HCT116 (cell line): ENCODE data around the gene AGAP1. TPM values are rescaled to one million over a fixed set of nuclear protein-coding genes. Genes with fewer than 3 reads are reported as not detected.

Source experiments
- ATAC-seq: fragments of 200-7000 bp; cut with Tn5 transposase; 2 replicates; pipeline ENCODE4 v1.9.1; 2020; ENCODE audit warnings: mild to moderate bottlenecking, moderate library complexity
- BruUV-seq: library from RNA; stranded (reverse); fragments of 400-500 nt; replicated peaks from 2 replicates; lab custom pipeline; 2021; lab: Mats Ljungman, UMichigan
- CTCF ChIA-PET: fragments of 300-600 bp; sonication (Branson Sonifier 250); formaldehyde crosslinking; loops from one replicate; lab custom pipeline; 2021; ENCODE audit warnings: antibody characterized with exemption; lab: Charles Lee
- POLR2A ChIA-PET: fragments of 300-600, 350-600 bp; sonication (Branson Sonifier 250); formaldehyde crosslinking; loops from one replicate; lab custom pipeline; 2021; ENCODE audit warnings: antibody characterized with exemption; lab: Charles Lee
- RAD21 ChIA-PET, 2 experiments: fragments of 300-600 bp; sonication (Branson Sonifier 250); formaldehyde crosslinking; loops; one replicate each; lab custom pipeline; 2023; ENCODE audit warnings: low total read pairs in 2 of 2; ENCODE audit not compliant: uncharacterized antibody in 2 of 2, unreplicated experiment in 2 of 2, low non-redundant PET in 1 of 2; lab: Charles Lee
- DNase-seq: peaks from one replicate; pipeline ENCODE4 v3.0.0-alpha.2; 2010; ENCODE audit warnings: low read depth, low spot score
- H2AFZ ChIP-seq: fragments of 200-600 bp; shearing (Covaris generic), sonication (generic); 2 replicates; pipeline ENCODE4 v1.6.1; 2017; ENCODE audit warnings: low read depth, mixed run types, mixed read lengths, antibody characterized with exemption, low read length; ENCODE audit not compliant: poor library complexity, severe bottlenecking
- H3K27ac ChIP-seq: 2 replicates; pipeline ENCODE4 v1.5.1; 2012; ENCODE audit warnings: low read depth, low read length
- H3K27me3 ChIP-seq: fragments of 200-600 bp; sonication (generic); 2 replicates; pipeline ENCODE4 v1.6.1; 2016; ENCODE audit warnings: mixed run types, low read length, mixed read lengths; ENCODE audit not compliant: insufficient read depth
- H3K36me3 ChIP-seq, 2 experiments: fragments of 200-500 bp in 1 of 2; fragments of 200-600 bp in 1 of 2; sonication (Bioruptor generic) in 1 of 2; sonication (generic) in 1 of 2; 2 replicates each; pipeline versions ENCODE4 v1.5.1 to v1.6.1; 2014 to 2016; ENCODE audit warnings: low read length in 2 of 2, inconsistent platforms in 1 of 2, mixed read lengths in 1 of 2, mixed run types in 1 of 2; ENCODE audit not compliant: insufficient read depth in 2 of 2, control insufficient read depth in 1 of 2
- H3K4me1 ChIP-seq, 2 experiments: fragments of 200-600 bp in 1 of 2; sonication (generic) in 1 of 2; 2 replicates each; pipeline versions ENCODE4 v1.5.1 to v1.6.1; 2012 to 2017; ENCODE audit warnings: low read length in 2 of 2, inconsistent platforms in 1 of 2, mild to moderate bottlenecking in 1 of 2, mixed read lengths in 1 of 2, mixed run types in 1 of 2, moderate library complexity in 1 of 2; ENCODE audit not compliant: insufficient read depth in 2 of 2, control insufficient read depth in 1 of 2
- H3K4me2 ChIP-seq: fragments of 200-600 bp; sonication (generic); 2 replicates; pipeline ENCODE4 v1.6.1; 2017; ENCODE audit warnings: mixed run types, low read length, mixed read lengths
- H3K4me3 ChIP-seq, 2 experiments: fragments of 200-600 bp in 1 of 2; sonication (generic) in 1 of 2; replicated peaks in 1 of 2; 2 replicates each; pipeline ENCODE4 v1.5.1; 2011 to 2016; ENCODE audit warnings: low read length in 2 of 2, control low read depth in 1 of 2, low read depth in 1 of 2, mild to moderate bottlenecking in 1 of 2, mixed read lengths in 1 of 2, mixed run types in 1 of 2
- H3K79me2 ChIP-seq: fragments of 200-600 bp; sonication (generic); 2 replicates; pipeline ENCODE4 v1.6.1; 2017; ENCODE audit warnings: mild to moderate bottlenecking, mixed run types, low read length, moderate library complexity, mixed read lengths; ENCODE audit not compliant: insufficient read depth
- H3K9ac ChIP-seq: fragments of 200-600 bp; sonication (generic); 2 replicates; pipeline ENCODE4 v1.6.1; 2016; ENCODE audit warnings: low read length, mixed read lengths
- H3K9me2 ChIP-seq: fragments of 200-600 bp; sonication (generic), shearing (Covaris generic); 2 replicates; pipeline ENCODE4 v1.6.1; 2017; ENCODE audit warnings: mixed run types, mild to moderate bottlenecking, moderate library complexity; ENCODE audit not compliant: insufficient read depth
- H3K9me3 ChIP-seq, 2 experiments: fragments of 200-500 bp in 1 of 2; fragments of 200-600 bp in 1 of 2; sonication (Bioruptor generic) in 1 of 2; sonication (generic) in 1 of 2; 2 replicates each; pipeline ENCODE4 v1.6.1; 2014 to 2017; ENCODE audit warnings: low read length in 2 of 2, mixed read lengths in 2 of 2, inconsistent platforms in 1 of 2, low read depth in 1 of 2, mild to moderate bottlenecking in 1 of 2, mixed run types in 1 of 2, moderate library complexity in 1 of 2; ENCODE audit not compliant: control insufficient read depth in 1 of 2, insufficient read depth in 1 of 2
- H4K20me1 ChIP-seq: fragments of 200-600 bp; sonication (generic), shearing (Covaris generic); 2 replicates; pipeline ENCODE4 v1.6.1; 2017; ENCODE audit warnings: mixed run types, mild to moderate bottlenecking, moderate library complexity; ENCODE audit not compliant: insufficient read depth
- ELF1 ChIP-seq: IDR thresholded peaks from 2 replicates; pipeline ENCODE4 v1.6.1; 2012; ENCODE audit warnings: low read depth, borderline replicate concordance
- FOSL1 ChIP-seq: IDR thresholded peaks from 2 replicates; pipeline ENCODE4 v1.6.1; 2012; ENCODE audit warnings: low read depth
- JUND ChIP-seq: IDR thresholded peaks from 2 replicates; pipeline ENCODE4 v1.6.1; 2012
- SRF ChIP-seq: IDR thresholded peaks from 2 replicates; pipeline ENCODE4 v1.6.1; 2012; ENCODE audit warnings: low read depth
- intact Hi-C: fragments of 100-400 bp; cut with micrococcal nuclease; formaldehyde crosslinking; loops from 2 replicates; pipeline ENCODE4 v1.10.0; 2022
- total RNA-seq: library from RNA; stranded (reverse); gene quantifications from one replicate; pipeline ENCODE4 v1.2.1, GENCODE V29; 2021; ENCODE audit not compliant: unreplicated experiment

The AGAP1 gene
- total RNA-seq, 1 experiment from 2014 or later, result 43.8 TPM

DNA sequence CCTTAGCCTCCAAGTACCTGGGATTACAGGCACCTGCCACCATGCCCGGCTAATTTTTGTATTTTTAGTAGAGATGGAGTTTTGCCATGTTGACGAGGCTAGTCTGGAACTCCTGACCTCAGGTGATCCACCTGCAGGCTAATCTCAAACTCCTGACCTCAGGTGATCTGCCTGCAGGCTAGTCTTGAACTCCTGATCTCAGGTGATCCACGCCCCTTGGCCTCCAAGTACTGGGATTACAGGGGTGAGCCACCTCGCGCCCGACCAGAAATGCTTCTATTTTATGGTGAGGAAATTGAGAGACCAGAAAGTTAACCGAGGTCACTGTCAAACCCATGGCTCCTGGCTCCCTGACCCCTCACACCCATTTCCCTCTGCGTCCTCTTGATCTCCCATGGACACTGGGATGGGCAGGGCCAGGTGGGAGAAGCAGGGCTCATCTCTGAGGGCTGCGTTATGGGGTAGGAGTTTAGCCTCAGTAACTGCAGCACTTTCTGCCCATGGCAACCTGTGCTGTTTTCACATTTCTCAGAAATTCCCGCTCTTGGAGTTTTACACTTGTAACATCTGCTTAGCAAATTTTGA lies 210.0 kb downstream of the AGAP1 start:
- intact Hi-C loops, result no loop called here
- ATAC-seq, result no peak
- H2AFZ ChIP-seq, result no peak overlapping the region

GRCh38 chr2:235705296-235705695 lies 211.5 kb downstream of the AGAP1 start:
- no peak overlapping the region for H3K4me3 ChIP-seq
- H4K20me1 ChIP-seq, result no peaks in the 10 kb centered on the region
- no peaks in the 10 kb centered on the region for H3K9me3 ChIP-seq
- ChIA-PET POLR2A (no interaction called here), CTCF (no interaction called here), RAD21 (no interaction called here)
- H3K27ac ChIP-seq, result no peak overlapping the region
- no peak for TF ChIP-seq FOSL1
- TF ChIP-seq JUND, result no peak
- no peaks in the 10 kb centered on the region for H3K9me2 ChIP-seq
- intact Hi-C loops, result no loop called here
- H3K4me2 ChIP-seq, result peak overlapping the region; percentile 23; the same call in 1 of the 2 replicates
- peaks cover 60 to 89% of the 10 kb centered on the region in 2 experiments for H3K4me1 ChIP-seq
- DNase-seq (no peak), ATAC-seq (no peak)
- H3K79me2 ChIP-seq, result peaks cover 82% of the 10 kb centered on the region
- no peak overlapping the region for H3K9ac ChIP-seq
- BruUV-seq, result no TSS peak
- no peak overlapping the region for H2AFZ ChIP-seq
- H3K36me3 ChIP-seq, result no peaks in the 10 kb centered on the region
- no peaks in the 10 kb centered on the region for H3K27me3 ChIP-seq

More for the DNA sequence above, 210.0 kb downstream of the AGAP1 start:
- Histone ChIP-seq H3K4me3 (no peak overlapping the region), H3K79me2 (peaks cover 87% of the 10 kb centered on the region), H3K9ac (peak overlapping the region; percentile 41), H3K9me2 (no peaks in the 10 kb centered on the region), H4K20me1 (no peaks in the 10 kb centered on the region), H3K27ac (peak overlapping the region; percentile 82)
- no TSS peak for BruUV-seq
- RAD21 ChIA-PET, result no interaction called here
- no peak for DNase-seq
- TF ChIP-seq ELF1 (no peak), FOSL1 (no peak), SRF (no peak)
- TF ChIP-seq, all 23 proteins: peak for 0
- Histone ChIP-seq H3K36me3 (no peaks in the 10 kb centered on the region), H3K9me3 (no peaks in the 10 kb centered on the region), H3K4me2 (peak overlapping the region; percentile 60), H3K27me3 (no peaks in the 10 kb centered on the region), H3K4me1 (peaks cover 45 to 79% of the 10 kb centered on the region in 2 experiments)
- CTCF ChIA-PET, result interaction anchor here (1.0 kb wide), 1 partner anchor 42 kb away, joined by 3 read pairs; no protein-coding TSS in a partner anchor
- POLR2A ChIA-PET, result no interaction called here
